Muscle layer of colon (tissue), 2 donors: Measurements from ENCODE around the gene KRTAP25-1.

Source experiments
- H3K27ac ChIP-seq: one replicate; pipeline ENCODE4 v1.7.0; 2013; ENCODE audit warnings: low read depth, mild to moderate bottlenecking, low read length, moderate library complexity
- H3K27me3 ChIP-seq, 2 donors: one replicate each; pipeline ENCODE4 v1.7.0; 2013; ENCODE audit warnings: low read length in 2 of 2, mild to moderate bottlenecking in 2 of 2; ENCODE audit not compliant: insufficient read depth in 2 of 2, control insufficient read depth in 1 of 2
- H3K36me3 ChIP-seq: one replicate; pipeline ENCODE4 v1.7.0; 2013; ENCODE audit warnings: mild to moderate bottlenecking, low read length; ENCODE audit not compliant: insufficient read depth
- H3K4me1 ChIP-seq: one replicate; pipeline ENCODE4 v1.7.0; 2013; ENCODE audit warnings: mild to moderate bottlenecking, low read length; ENCODE audit not compliant: insufficient read depth
- H3K4me3 ChIP-seq, 2 donors: one replicate each; pipeline ENCODE4 v1.7.0; 2013; ENCODE audit warnings: low read length in 2 of 2, low read depth in 1 of 2, mild to moderate bottlenecking in 1 of 2, moderate library complexity in 1 of 2
- H3K9ac ChIP-seq: one replicate; pipeline ENCODE4 v1.7.0; 2013; ENCODE audit warnings: low read length
- H3K9me3 ChIP-seq: one replicate; pipeline ENCODE4 v1.7.0; 2013; ENCODE audit warnings: mild to moderate bottlenecking, low read length
- donor health status: abdominal sarcoma.
- donor health status: Adenocarcinoma of cecum.

Gene KRTAP25-1

GRCh38 chr21:30245061-30245460, 44.3 kb downstream of the KRTAP25-1 start:
- Histone ChIP-seq H3K27me3 (no peaks in the 10 kb centered on the region), H3K4me1 (no peaks in the 10 kb centered on the region), H3K4me3 (no peak overlapping the region), H3K36me3 (no peaks in the 10 kb centered on the region), H3K9ac (no peak overlapping the region), H3K9me3 (no peaks in the 10 kb centered on the region), H3K27ac (no peak overlapping the region)

- Histone ChIP-seq H3K9me3 (no peaks in the 10 kb centered on the region), H3K9ac (no peak overlapping the region), H3K4me3 (no peak overlapping the region), H3K4me1 (no peaks in the 10 kb centered on the region), H3K36me3 (no peaks in the 10 kb centered on the region), H3K27ac (no peak overlapping the region), H3K27me3 (no peaks in the 10 kb centered on the region)
These were observed 45.6 kb downstream of the KRTAP25-1 start for GRCh38 chr21:30243691-30244090.

GRCh38 chr21:30240661-30241060, 48.7 kb downstream of the KRTAP25-1 start:
- H3K27ac ChIP-seq = no peak overlapping the region
- H3K4me3 ChIP-seq = no peak overlapping the region
- no peaks in the 10 kb centered on the region for H3K4me1 ChIP-seq
- no peaks in the 10 kb centered on the region for H3K27me3 ChIP-seq
- no peak overlapping the region for H3K9ac ChIP-seq
- H3K9me3 ChIP-seq = no peaks in the 10 kb centered on the region
- H3K36me3 ChIP-seq = no peaks in the 10 kb centered on the region
